SU-DHL-6 (cell line): ENCODE data around the gene TNIP1.

ENCODE experiments used
- CTCF ChIP-seq: fragments of 200-600 bp; sonication (generic); IDR thresholded peaks from one replicate; pipeline ENCODE4 v1.5.1; 2017; ENCODE audit warnings: antibody characterized with exemption, mild to moderate bottlenecking, low read length, moderate library complexity; ENCODE audit not compliant: insufficient read depth, poor library complexity, severe bottlenecking
- EZH2phosphoT487 ChIP-seq: fragments of 200-600 bp; sonication (generic), shearing (Covaris generic); conservative IDR thresholded peaks from 2 replicates; pipeline ENCODE4 v1.6.1; 2018; ENCODE audit warnings: mild to moderate bottlenecking, antibody characterized with exemption, low read length, moderate library complexity, mixed read lengths

GRCh38 chr5:151023651-151024050, 57.2 kb downstream of the TNIP1 start:
- TF ChIP-seq CTCF (no peak), EZH2phosphoT487 (no peak)
